Activated CD8-positive, alpha-beta T cell treated with anti-CD3 and anti-CD28 coated beads, Interleukin-2, amount 10 ng/mL, durations not matched to agents 7 days and 5 days (primary cell): ENCODE measurements around the gene TRAF5. TPM values are rescaled to one million over a fixed set of nuclear protein-coding genes. Genes with fewer than 3 reads are reported as not detected.
A peak's percentile ranks its signal among the peaks of the same experiment; 100 is the strongest.

Experiments used
- ATAC-seq: fragments of 150-1000 bp; cut with Tn5 transposase; one replicate; pipeline ENCODE4 v1.10.0; 2021; ENCODE audit warnings: moderate library complexity
- CTCF ChIA-PET: fragments of 350-600 bp; sonication (Branson Sonifier 250); formaldehyde crosslinking; loops from one replicate; lab custom pipeline; 2021; ENCODE audit warnings: antibody characterized with exemption; lab: Charles Lee
- POLR2A ChIA-PET: fragments of 350-600 bp; sonication (Branson Sonifier 250); formaldehyde crosslinking; loops from one replicate; lab custom pipeline; 2021; ENCODE audit warnings: antibody characterized with exemption; lab: Charles Lee
- DNase-seq: peaks from one replicate; pipeline ENCODE4 v3.0.0-alpha.2; 2020
- H3K27ac Mint-ChIP-seq: one replicate; pipeline ENCODE4 v1.8.0; 2021; ENCODE audit warnings: mild to moderate bottlenecking, mixed read lengths
- H3K27me3 Mint-ChIP-seq: one replicate; pipeline ENCODE4 v1.8.0; 2021; ENCODE audit warnings: low read depth, mixed read lengths
- H3K36me3 Mint-ChIP-seq: one replicate; pipeline ENCODE4 v1.8.0; 2021; ENCODE audit warnings: low read depth, mixed read lengths
- H3K4me1 Mint-ChIP-seq: one replicate; pipeline ENCODE4 v1.8.0; 2021; ENCODE audit warnings: low read depth, mixed read lengths
- H3K4me3 Mint-ChIP-seq: one replicate; pipeline ENCODE4 v1.8.0; 2021; ENCODE audit warnings: mild to moderate bottlenecking, mixed read lengths
- H3K9me3 Mint-ChIP-seq: one replicate; pipeline ENCODE4 v1.8.0; 2022; ENCODE audit warnings: mixed read lengths; ENCODE audit not compliant: insufficient read depth
- total RNA-seq, 2 experiments: library from RNA; stranded (reverse); gene quantifications; one replicate each; pipeline ENCODE4 v1.2.3, GENCODE V29; 2021

The TRAF5 gene
- total RNA-seq, 2 experiments from 2014 or later, result 61.1 to 64.4 TPM

- ATAC-seq (peak; percentile 20), DNase-seq (peak; percentile 20)
- H3K36me3 Mint-ChIP-seq, result peaks cover 64% of the 10 kb centered on the region
- peak overlapping the region; percentile 63 for H3K4me3 Mint-ChIP-seq
- H3K27ac Mint-ChIP-seq, result peak overlapping the region; percentile 89
- POLR2A ChIA-PET, result interaction anchor here (0.6 to 2.3 kb wide), 5 partner anchors 9 to 332 kb away, joined by 3 to 14 read pairs (median 4); partner anchors contain the start of gene TRAF5
- CTCF ChIA-PET, result interaction anchor here (1.1 to 7.4 kb wide), 7 partner anchors 8 to 178 kb away, joined by 3 to 65 read pairs (median 5); no protein-coding TSS in a partner anchor
- no peaks in the 10 kb centered on the region for H3K27me3 Mint-ChIP-seq
- no peaks in the 10 kb centered on the region for H3K9me3 Mint-ChIP-seq
- H3K4me1 Mint-ChIP-seq, result peaks cover 88% of the 10 kb centered on the region
Measured at GRCh38 chr1:211336161-211336560, 9.5 kb downstream of the TRAF5 start.

DNA sequence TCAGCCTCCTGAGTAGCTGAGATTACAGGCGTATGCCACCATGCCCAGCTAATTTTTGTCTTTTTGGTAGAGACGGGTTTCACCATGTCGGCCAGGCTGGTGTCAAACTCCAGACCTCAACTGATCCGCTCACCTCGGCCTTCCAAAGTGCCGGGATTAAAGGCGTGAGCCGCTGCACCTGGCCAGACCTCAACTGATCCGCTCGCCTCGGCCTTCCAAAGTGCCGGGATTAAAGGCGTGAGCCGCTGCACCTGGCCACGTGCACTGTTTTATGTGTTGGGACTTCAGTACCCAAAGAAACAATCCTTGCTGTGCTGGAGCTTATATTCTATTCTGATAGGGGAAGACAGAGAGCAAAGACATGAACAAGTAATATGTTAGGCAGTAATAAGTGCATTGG lies 10.1 kb downstream of the TRAF5 start:
- Mint-ChIP-seq H3K4me1 (peaks cover 88% of the 10 kb centered on the region), H3K4me3 (no peak overlapping the region), H3K9me3 (no peaks in the 10 kb centered on the region), H3K27ac (peak overlapping the region; percentile 89), H3K27me3 (no peaks in the 10 kb centered on the region), H3K36me3 (peaks cover 66% of the 10 kb centered on the region)
- CTCF ChIA-PET, result interaction anchor here (1.1 to 7.4 kb wide), 5 partner anchors 9 to 21 kb away, joined by 3 to 65 read pairs (median 6); no protein-coding TSS in a partner anchor
- ATAC-seq (no peak), DNase-seq (no peak)
- POLR2A ChIA-PET, result interaction anchor here (0.6 to 2.0 kb wide), 2 partner anchors 46 to 332 kb away, joined by 4 to 11 read pairs; no protein-coding TSS in a partner anchor

DNA sequence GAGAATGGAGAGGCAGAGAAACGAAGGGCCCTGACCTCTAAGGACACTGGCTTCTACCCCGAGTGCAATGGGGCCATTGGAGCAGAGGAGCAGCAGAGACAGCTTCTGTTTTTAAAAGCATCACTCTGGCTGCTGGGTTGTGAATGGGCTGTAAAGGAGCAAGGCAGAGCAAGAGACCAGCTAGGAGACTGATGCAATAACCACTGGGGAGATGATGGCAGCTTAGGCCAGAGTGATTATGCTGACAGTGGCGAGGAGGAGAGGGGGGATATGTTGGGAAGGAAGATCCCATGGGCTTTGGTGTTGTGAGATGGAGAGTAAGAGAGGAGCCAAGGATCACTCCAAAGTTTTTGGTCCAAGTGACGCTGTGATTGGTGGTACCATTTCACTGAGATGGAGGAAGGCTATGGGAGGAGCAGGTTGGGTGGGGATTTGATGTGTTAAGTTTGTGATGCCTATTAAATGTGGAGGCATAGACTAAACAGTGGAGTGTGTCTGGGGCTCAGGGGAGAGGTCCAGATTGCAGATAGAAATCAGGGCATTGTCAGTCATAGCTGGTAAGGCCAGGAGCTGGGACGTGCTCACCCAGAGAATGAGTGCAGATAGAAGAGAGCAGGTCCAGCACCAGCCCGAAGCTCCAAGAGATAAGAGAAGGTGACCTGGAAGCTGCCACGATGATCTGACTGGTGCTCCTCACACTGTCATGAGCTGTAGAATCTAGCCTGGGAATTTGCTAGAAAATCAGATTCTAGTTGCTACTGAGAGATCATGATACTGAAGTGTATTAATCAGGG lies 11.0 kb downstream of the TRAF5 start:
- ChIA-PET CTCF (interaction anchor here (1.2 to 7.4 kb wide), 8 partner anchors 10 to 20 kb away, joined by 3 to 65 read pairs (median 5); no protein-coding TSS in a partner anchor), POLR2A (interaction anchor here (1.2 to 1.5 kb wide), 2 partner anchors 9 to 11 kb away, joined by 6 to 12 read pairs; partner anchors contain the start of gene TRAF5)
- no peak overlapping the region for H3K4me3 Mint-ChIP-seq
- H3K27me3 Mint-ChIP-seq, result no peaks in the 10 kb centered on the region
- H3K36me3 Mint-ChIP-seq, result peaks cover 66% of the 10 kb centered on the region
- ATAC-seq (no peak), DNase-seq (peak; percentile 14)
- no peaks in the 10 kb centered on the region for H3K9me3 Mint-ChIP-seq
- H3K27ac Mint-ChIP-seq, result peak overlapping the region; percentile 89
- H3K4me1 Mint-ChIP-seq, result peaks cover 84% of the 10 kb centered on the region

- Mint-ChIP-seq H3K27ac (peak overlapping the region; percentile 89), H3K9me3 (no peaks in the 10 kb centered on the region), H3K4me3 (no peak overlapping the region), H3K27me3 (no peaks in the 10 kb centered on the region), H3K36me3 (peaks cover 65% of the 10 kb centered on the region), H3K4me1 (peaks cover 85% of the 10 kb centered on the region)
- ChIA-PET POLR2A (interaction anchor here (1.2 to 1.5 kb wide), 2 partner anchors 9 to 12 kb away, joined by 6 to 12 read pairs; partner anchors contain the start of gene TRAF5), CTCF (interaction anchor here (0.6 to 7.4 kb wide), 8 partner anchors 10 to 96 kb away, joined by 3 to 65 read pairs (median 4); no protein-coding TSS in a partner anchor)
- ATAC-seq, result no peak
- peak; percentile 13 for DNase-seq
Measured at GRCh38 chr1:211338224-211338620, 11.6 kb downstream of the TRAF5 start.

GRCh38 chr1:211339631-211340041 lies 13.0 kb downstream of the TRAF5 start:
- Mint-ChIP-seq H3K4me1 (peaks cover 86% of the 10 kb centered on the region), H3K4me3 (no peak overlapping the region), H3K9me3 (no peaks in the 10 kb centered on the region), H3K36me3 (peaks cover 64% of the 10 kb centered on the region), H3K27me3 (no peaks in the 10 kb centered on the region), H3K27ac (peak overlapping the region; percentile 71)
- ChIA-PET POLR2A (interaction anchor here (0.9 to 1.1 kb wide), 2 partner anchors 10 to 14 kb away, joined by 3 to 4 read pairs; no protein-coding TSS in a partner anchor), CTCF (interaction anchor here (1.0 to 7.4 kb wide), 3 partner anchors 14 to 137 kb away, joined by 4 to 65 read pairs (median 7); no protein-coding TSS in a partner anchor)
- peak; percentile 23 for DNase-seq
- no peak for ATAC-seq

- ChIA-PET CTCF (interaction anchor here (1.0 to 7.4 kb wide), 3 partner anchors 13 to 135 kb away, joined by 4 to 65 read pairs (median 4); no protein-coding TSS in a partner anchor), POLR2A (interaction anchor here (0.6 to 1.0 kb wide), 3 partner anchors 83 to 1152 kb away, joined by 3 to 6 read pairs (median 3); partner anchors contain the start of gene KCNH1)
- H3K36me3 Mint-ChIP-seq, result peaks cover 53% of the 10 kb centered on the region
- peaks cover 76% of the 10 kb centered on the region for H3K4me1 Mint-ChIP-seq
- H3K9me3 Mint-ChIP-seq, result no peaks in the 10 kb centered on the region
- peak overlapping the region; percentile 64 for H3K27ac Mint-ChIP-seq
- no peak for ATAC-seq
- H3K4me3 Mint-ChIP-seq, result no peak overlapping the region
- DNase-seq, result no peak
- H3K27me3 Mint-ChIP-seq, result no peaks in the 10 kb centered on the region
Measured at GRCh38 chr1:211340622-211341507, 14.2 kb downstream of the TRAF5 start.

- no peaks in the 10 kb centered on the region for H3K27me3 Mint-ChIP-seq
- no peak for ATAC-seq
- H3K9me3 Mint-ChIP-seq, result no peaks in the 10 kb centered on the region
- H3K4me3 Mint-ChIP-seq, result no peak overlapping the region
- H3K36me3 Mint-ChIP-seq, result peaks cover 52% of the 10 kb centered on the region
- DNase-seq, result no peak
- CTCF ChIA-PET, result interaction anchor here (1.3 kb wide), 1 partner anchor 12 kb away, joined by 4 read pairs; no protein-coding TSS in a partner anchor
- no peak overlapping the region for H3K27ac Mint-ChIP-seq
- POLR2A ChIA-PET, result interaction anchor here (1.0 kb wide), 1 partner anchor 84 kb away, joined by 3 read pairs; no protein-coding TSS in a partner anchor
- peaks cover 73% of the 10 kb centered on the region for H3K4me1 Mint-ChIP-seq
Measured at GRCh38 chr1:211341999-211342398, 15.4 kb downstream of the TRAF5 start.

GRCh38 chr1:211343607-211344006 lies 17.0 kb downstream of the TRAF5 start:
- POLR2A ChIA-PET, result no interaction called here
- Mint-ChIP-seq H3K9me3 (no peaks in the 10 kb centered on the region), H3K36me3 (peaks cover 51% of the 10 kb centered on the region), H3K4me1 (peaks cover 67% of the 10 kb centered on the region), H3K27ac (no peak overlapping the region), H3K27me3 (no peaks in the 10 kb centered on the region), H3K4me3 (no peak overlapping the region)
- CTCF ChIA-PET, result interaction anchor here (1.3 to 2.0 kb wide), 2 partner anchors 9 to 20 kb away, joined by 3 to 11 read pairs; no protein-coding TSS in a partner anchor
- no peak for DNase-seq
- no peak for ATAC-seq

DNA sequence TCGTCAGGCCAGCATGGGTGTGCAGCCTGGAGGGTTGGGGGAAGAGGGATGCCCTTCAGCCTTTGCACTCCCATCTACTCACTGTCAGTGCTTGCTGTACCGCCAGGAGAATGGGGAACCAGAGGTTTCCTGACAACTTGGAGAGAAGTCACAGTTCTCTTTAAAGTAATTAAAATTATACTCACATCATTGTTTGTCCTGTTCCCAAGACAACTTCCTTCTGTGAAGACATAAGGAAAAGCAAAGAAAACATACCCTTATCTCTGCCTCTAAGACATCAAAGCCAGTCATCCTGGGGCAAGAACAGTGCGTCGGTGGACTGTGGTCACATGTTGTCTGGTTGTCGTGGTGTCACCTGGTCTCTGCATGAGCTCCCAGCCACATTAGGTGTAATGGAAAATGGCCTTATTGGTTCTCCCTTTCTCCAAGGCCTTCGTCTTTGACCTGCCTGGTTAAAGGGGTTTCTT lies 17.6 kb downstream of the TRAF5 start:
- peaks cover 62% of the 10 kb centered on the region for H3K4me1 Mint-ChIP-seq
- ATAC-seq, result peak; percentile 49
- H3K9me3 Mint-ChIP-seq, result peaks cover 2% of the 10 kb centered on the region
- no peaks in the 10 kb centered on the region for H3K27me3 Mint-ChIP-seq
- H3K4me3 Mint-ChIP-seq, result no peak overlapping the region
- no peak overlapping the region for H3K27ac Mint-ChIP-seq
- H3K36me3 Mint-ChIP-seq, result peaks cover 48% of the 10 kb centered on the region
- DNase-seq, result no peak
- POLR2A ChIA-PET, result no interaction called here
- CTCF ChIA-PET, result interaction anchor here (1.3 to 2.0 kb wide), 2 partner anchors 8 to 21 kb away, joined by 3 to 11 read pairs; no protein-coding TSS in a partner anchor

- peaks cover 6% of the 10 kb centered on the region for H3K9me3 Mint-ChIP-seq
- DNase-seq, result no peak
- peaks cover 55% of the 10 kb centered on the region for H3K36me3 Mint-ChIP-seq
- no peak overlapping the region for H3K4me3 Mint-ChIP-seq
- ChIA-PET POLR2A (no interaction called here), CTCF (interaction anchor here (1.4 to 1.5 kb wide), 2 partner anchors 16 to 22 kb away, joined by 5 to 6 read pairs; no protein-coding TSS in a partner anchor)
- no peak for ATAC-seq
- H3K4me1 Mint-ChIP-seq, result peaks cover 61% of the 10 kb centered on the region
- H3K27me3 Mint-ChIP-seq, result no peaks in the 10 kb centered on the region
- no peak overlapping the region for H3K27ac Mint-ChIP-seq
Measured at GRCh38 chr1:211345719-211346118, 19.1 kb downstream of the TRAF5 start.
